GM21576 (cell line): Measurements from ENCODE around the gene PPM1E.
"Not testable (repeated sequence)": the region's sequence is repeated elsewhere in the genome, so short reads cannot be mapped to it uniquely, and the experiment has no call there.

Experiments used
- ATAC-seq: cut with Tn5 transposase; IDR thresholded peaks from one replicate; pipeline ENCODE4 v1.9.1; 2021; ENCODE audit warnings: mild to moderate bottlenecking, moderate library complexity; ENCODE audit not compliant: unreplicated experiment

Gene PPM1E

GRCh38 chr17:58944166-58944565 is 188.5 kb downstream of the PPM1E start:
- no peak for ATAC-seq

GRCh38 chr17:58947411-58947810 is 191.8 kb downstream of the PPM1E start:
- no peak for ATAC-seq

- no peak for ATAC-seq
Observed at GRCh38 chr17:58947824-58948223, 192.2 kb downstream of the PPM1E start.

GRCh38 chr17:58954358-58954757 is 198.7 kb downstream of the PPM1E start:
- not testable (repeated sequence) for ATAC-seq

- ATAC-seq, result no peak
Observed at GRCh38 chr17:58956997-58957724, 201.5 kb downstream of the PPM1E start.

- ATAC-seq, result not testable (repeated sequence)
Observed at GRCh38 chr17:58957725-58958073, 202.0 kb downstream of the PPM1E start.

GRCh38 chr17:58960068-58960467 is 204.4 kb downstream of the PPM1E start:
- ATAC-seq, result no peak

- no peak for ATAC-seq
Observed at GRCh38 chr17:58965221-58965620, 209.6 kb downstream of the PPM1E start.

- no peak for ATAC-seq
Observed at GRCh38 chr17:58966208-58966607, 210.6 kb downstream of the PPM1E start.

- ATAC-seq, result no peak
Observed at GRCh38 chr17:58968426-58969061, 212.9 kb downstream of the PPM1E start.

- ATAC-seq, result no peak
Observed at GRCh38 chr17:58969156-58969555, 213.5 kb downstream of the PPM1E start.

- no peak for ATAC-seq
Observed at GRCh38 chr17:58969612-58970011, 214.0 kb downstream of the PPM1E start.

GRCh38 chr17:58970609-58971450 is 215.2 kb downstream of the PPM1E start:
- no peak for ATAC-seq

- no peak for ATAC-seq
Observed at GRCh38 chr17:58974354-58974753, 218.7 kb downstream of the PPM1E start.

GRCh38 chr17:58976541-58976940 is 220.9 kb downstream of the PPM1E start:
- no peak for ATAC-seq

- no peak for ATAC-seq
Observed at GRCh38 chr17:58980706-58981481, 225.2 kb downstream of the PPM1E start.

- no peak for ATAC-seq
Observed at GRCh38 chr17:58982626-58983025, 227.0 kb downstream of the PPM1E start.

GRCh38 chr17:58985367-58985766 is 229.7 kb downstream of the PPM1E start:
- ATAC-seq, result no peak

- no peak for ATAC-seq
Observed at GRCh38 chr17:58985971-58986370, 230.3 kb downstream of the PPM1E start.

GRCh38 chr17:58989629-58990028 is 234.0 kb downstream of the PPM1E start:
- no peak for ATAC-seq

- ATAC-seq, result peak; percentile 63
Observed at GRCh38 chr17:58991718-58992331, 236.2 kb downstream of the PPM1E start.
